ENCODE measurements around the gene HIVEP1.

HIVEP1 gene

DNA sequence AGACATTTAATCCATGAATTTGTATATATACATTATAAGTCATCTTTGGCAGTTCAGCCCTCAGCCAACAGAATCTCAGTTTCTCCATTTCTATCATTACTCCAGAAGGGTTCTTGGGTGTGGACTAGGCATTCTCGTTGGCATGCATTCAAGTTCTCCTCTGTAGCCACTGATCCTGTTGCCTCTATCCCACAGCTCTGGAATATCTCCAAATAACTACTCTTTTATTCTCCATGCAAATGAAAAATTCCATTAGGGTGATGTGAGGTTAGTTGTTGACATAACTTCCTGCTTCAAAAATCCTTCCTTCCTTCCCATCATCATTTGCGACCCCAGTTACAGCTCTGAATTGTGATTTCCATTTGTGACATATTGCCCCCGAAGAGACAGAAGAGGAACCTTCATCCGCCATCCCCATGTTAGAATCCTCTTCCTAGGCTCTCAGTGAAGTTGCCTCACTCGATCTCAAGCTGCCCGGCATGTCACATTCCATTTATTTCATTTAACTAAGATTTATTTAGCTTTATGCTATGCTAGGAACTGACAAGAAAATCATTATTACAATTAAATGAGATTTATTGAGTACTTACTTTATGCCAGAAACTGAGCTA is 184.3 kb downstream of the HIVEP1 start:
- no peak for DNase-seq (ENCODE audit: low spot score)

DNA sequence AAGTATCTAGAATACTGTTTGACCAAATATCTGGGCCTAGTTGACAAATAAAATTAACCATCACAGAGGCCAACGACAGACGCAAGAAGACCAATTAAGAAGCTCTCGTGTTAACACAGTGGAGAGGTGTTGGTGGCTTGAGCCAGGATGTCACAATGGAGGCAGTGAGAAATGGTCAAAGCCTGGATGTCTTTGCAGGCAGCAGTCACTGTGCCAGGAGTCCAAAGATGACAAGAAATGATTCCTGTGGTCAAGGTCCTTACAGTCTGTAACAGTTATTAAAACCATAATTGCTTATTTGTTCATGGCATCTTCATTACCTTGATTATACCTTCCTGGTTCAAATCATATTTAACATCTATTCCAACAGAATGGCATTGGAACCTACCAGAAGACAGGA is 186.7 kb downstream of the HIVEP1 start:
- DNase-seq (ENCODE audit: low spot score): no peak

DNA sequence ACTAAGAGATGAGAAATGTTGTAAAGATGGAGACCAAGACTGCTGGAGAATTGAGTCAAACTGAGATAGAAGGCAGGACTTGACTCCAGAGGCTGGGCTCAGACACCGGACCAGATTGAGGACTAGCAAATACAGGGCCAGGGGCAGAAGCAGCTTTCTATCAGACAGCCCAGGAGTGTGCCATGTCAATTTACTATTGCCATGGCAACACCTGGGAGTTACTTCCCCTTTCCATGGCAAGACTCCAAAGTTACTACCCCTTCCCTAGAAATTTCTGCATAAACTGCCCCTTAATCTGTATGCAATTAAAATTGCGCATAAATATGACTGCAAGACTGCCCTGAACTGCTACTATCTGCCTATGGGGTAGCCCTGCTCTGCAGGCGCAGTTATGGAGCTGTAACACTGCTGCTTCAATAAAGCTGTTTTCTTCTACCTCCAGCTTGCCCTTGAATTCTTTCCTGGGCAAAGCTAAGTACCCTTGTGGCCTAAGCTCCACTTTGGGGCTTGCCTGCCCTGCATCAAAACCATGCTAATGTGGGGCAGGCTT is 188.0 kb downstream of the HIVEP1 start:
- DNase-seq (ENCODE audit: low spot score): no peak

DNA sequence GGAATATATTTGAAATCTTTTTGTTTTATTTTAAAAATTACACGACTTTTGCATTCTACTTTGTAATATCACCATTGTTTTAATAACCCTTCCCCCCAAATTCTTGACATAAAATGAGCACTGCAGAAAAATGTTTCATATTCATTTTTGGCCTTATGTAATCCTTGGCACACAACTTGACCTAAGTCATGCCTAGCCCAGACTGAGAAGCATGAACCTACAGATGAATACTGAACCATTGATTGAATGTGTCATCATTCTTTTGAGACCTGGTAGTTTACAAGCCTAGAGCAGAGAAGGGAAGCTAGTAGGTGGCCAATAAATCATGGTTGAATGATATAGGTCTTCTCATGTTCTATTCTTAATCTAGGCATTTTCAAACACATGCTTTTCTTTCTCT is 188.6 kb downstream of the HIVEP1 start:
- no peak for DNase-seq (ENCODE audit: low spot score)

DNA sequence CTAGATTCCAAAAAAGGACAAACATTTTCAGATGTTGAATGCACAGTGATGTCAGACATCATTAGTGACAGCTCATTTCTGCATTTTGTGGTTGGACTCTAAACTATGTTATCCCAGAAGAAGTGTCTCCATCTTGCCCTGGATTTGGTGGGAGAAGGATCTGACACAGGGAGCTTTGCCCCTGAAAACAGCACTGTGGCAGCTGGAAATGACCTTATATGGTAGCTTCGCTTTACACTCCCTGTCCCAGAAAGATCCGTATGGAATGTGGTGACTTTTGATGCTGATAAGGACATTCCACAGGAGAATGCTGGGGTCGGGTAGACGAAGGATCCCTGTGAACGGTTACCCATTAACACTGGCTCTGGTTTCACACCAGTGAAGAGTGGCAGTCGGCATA is 190.9 kb downstream of the HIVEP1 start:
- no peak for DNase-seq (ENCODE audit: low spot score)

DNA sequence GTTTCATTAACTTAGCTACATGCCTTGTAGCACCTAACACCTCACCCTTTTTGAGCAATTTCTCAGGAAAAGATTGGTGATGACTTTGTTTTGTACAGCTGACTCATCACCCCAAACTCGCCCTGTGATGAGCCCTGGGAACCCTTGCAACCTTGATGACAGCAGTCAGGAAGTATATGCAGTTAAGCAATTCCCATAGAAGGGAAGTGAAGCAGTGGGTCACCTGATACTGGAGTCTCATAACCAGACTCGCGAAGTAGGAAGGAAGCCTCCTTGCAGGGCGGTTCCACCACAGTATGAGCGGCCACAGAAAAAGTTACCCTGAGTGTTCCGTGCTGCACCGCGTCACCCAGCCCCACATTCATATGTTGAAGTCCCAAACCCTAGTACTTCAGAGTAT is 196.1 kb downstream of the HIVEP1 start:
- no peak for DNase-seq (ENCODE audit: low spot score)

DNA sequence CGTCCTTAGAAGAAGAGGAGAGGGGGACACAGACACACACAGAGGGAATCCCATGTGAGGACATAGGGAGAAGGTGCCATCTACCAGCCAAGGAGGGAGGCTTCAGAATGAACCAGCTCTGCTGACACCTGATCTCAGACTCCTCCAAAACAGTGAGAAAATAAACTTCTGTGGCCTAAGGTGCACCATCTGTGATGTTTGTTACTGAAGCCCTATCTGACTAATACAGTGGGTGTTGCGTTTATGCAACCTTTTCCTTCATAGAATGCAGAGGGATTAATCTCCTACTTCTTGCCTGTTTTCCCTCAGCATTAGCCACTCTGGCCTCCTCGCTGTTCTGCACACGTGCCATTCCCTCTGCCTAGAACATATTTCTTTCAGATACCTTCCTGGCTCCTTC is 196.6 kb downstream of the HIVEP1 start:
- DNase-seq (ENCODE audit: low spot score): no peak
